Liver (tissue), 9 donors: Measurements from ENCODE around the gene TNS1. TPM values are rescaled to one million over a fixed set of nuclear protein-coding genes. Genes with fewer than 3 reads are reported as not detected.

ENCODE experiments used
- DNase-seq: peaks from one replicate; pipeline ENCODE4 v3.0.0-alpha.2; 2017; ENCODE audit warnings: low spot score
- H3K27ac ChIP-seq, 2 donors: one replicate each; pipeline ENCODE4 v1.7.0; 2013; ENCODE audit warnings: inconsistent platforms in 2 of 2, low read length in 2 of 2, control low read depth in 1 of 2, low read depth in 1 of 2, mild to moderate bottlenecking in 1 of 2
- H3K27me3 ChIP-seq, 4 donors: one replicate each; pipeline versions ENCODE4 v1.6.1 to v1.7.0; 2013; ENCODE audit warnings: low read length in 3 of 4, inconsistent platforms in 1 of 4, mild to moderate bottlenecking in 1 of 4, moderate library complexity in 1 of 4; ENCODE audit not compliant: control insufficient read depth in 4 of 4, insufficient read depth in 4 of 4
- H3K36me3 ChIP-seq, 4 donors: one replicate each; pipeline versions ENCODE4 v1.6.1 to v1.7.0; 2013; ENCODE audit warnings: low read length in 3 of 4, mild to moderate bottlenecking in 3 of 4, low read depth in 1 of 4, moderate library complexity in 1 of 4; ENCODE audit not compliant: control insufficient read depth in 4 of 4, insufficient read depth in 3 of 4
- H3K4me1 ChIP-seq, 4 donors: one replicate each; pipeline versions ENCODE4 v1.6.1 to v1.7.0; 2013; ENCODE audit warnings: low read length in 3 of 4, mild to moderate bottlenecking in 3 of 4, moderate library complexity in 1 of 4; ENCODE audit not compliant: control insufficient read depth in 4 of 4, insufficient read depth in 4 of 4
- H3K4me3 ChIP-seq, 3 donors: one replicate each; pipeline versions ENCODE4 v1.6.1 to v1.7.0; 2013; ENCODE audit warnings: low read length in 3 of 3, control low read depth in 1 of 3, low read depth in 1 of 3, mild to moderate bottlenecking in 1 of 3
- H3K9ac ChIP-seq, 2 donors: one replicate each; pipeline ENCODE4 v1.7.0; 2013; ENCODE audit warnings: low read length in 2 of 2, mild to moderate bottlenecking in 2 of 2, moderate library complexity in 2 of 2, control low read depth in 1 of 2, low read depth in 1 of 2
- H3K9me3 ChIP-seq, 4 donors: one replicate each; pipeline versions ENCODE4 v1.6.1 to v1.7.0; 2013; ENCODE audit warnings: low read length in 3 of 4; ENCODE audit not compliant: control insufficient read depth in 4 of 4
- ATF3 ChIP-seq: IDR thresholded peaks from 2 replicates; pipeline ENCODE4 v1.6.1; 2016; ENCODE audit warnings: antibody characterized with exemption
- EGR1 ChIP-seq, 2 donors: IDR thresholded peaks; 2 replicates each; pipeline ENCODE4 v1.6.1; 2016 to 2018; ENCODE audit warnings: antibody characterized with exemption in 2 of 2, low read depth in 2 of 2
- FOXA1 ChIP-seq: IDR thresholded peaks from 2 replicates; pipeline ENCODE4 v1.6.1; 2016; ENCODE audit warnings: antibody characterized with exemption
- FOXA2 ChIP-seq: IDR thresholded peaks from 2 replicates; pipeline ENCODE4 v1.6.1; 2016; ENCODE audit warnings: antibody characterized with exemption
- GABPA ChIP-seq, 2 donors: IDR thresholded peaks in 1 of 2; conservative IDR thresholded peaks in 1 of 2; 2 replicates each; pipeline ENCODE4 v1.6.1; 2016; ENCODE audit warnings: antibody characterized with exemption in 2 of 2, mild to moderate bottlenecking in 1 of 2, moderate library complexity in 1 of 2
- HNF4A ChIP-seq, 2 donors: conservative IDR thresholded peaks; 2 replicates each; pipeline ENCODE4 v1.6.1; 2016; ENCODE audit warnings: antibody characterized with exemption in 2 of 2, mild to moderate bottlenecking in 2 of 2
- HNF4G ChIP-seq: IDR thresholded peaks from 2 replicates; pipeline ENCODE4 v1.6.1; 2016; ENCODE audit warnings: antibody characterized with exemption
- MAX ChIP-seq: IDR thresholded peaks from 2 replicates; pipeline ENCODE4 v1.6.1; 2016; ENCODE audit warnings: antibody characterized with exemption
- NR2F2 ChIP-seq: IDR thresholded peaks from 2 replicates; pipeline ENCODE4 v1.6.1; 2016; ENCODE audit warnings: antibody characterized with exemption
- RAD21 ChIP-seq, 2 donors: IDR thresholded peaks; 2 replicates each; pipeline ENCODE4 v1.6.1; 2016; ENCODE audit warnings: antibody characterized with exemption in 2 of 2, mild to moderate bottlenecking in 2 of 2
- SP1 ChIP-seq: IDR thresholded peaks from 2 replicates; pipeline ENCODE4 v1.6.1; 2018; ENCODE audit warnings: antibody characterized with exemption, mild to moderate bottlenecking
- WGBS: extraction: QIAGEN DNeasy Blood & Tissue Kit; methylation state at CpG from one replicate; pipeline ENCODE4 v1.1.7; 2013; 5-methylcytosine and 5-hydroxymethylcytosine counted together
- polyA plus RNA-seq, 2 donors: library from polyadenylated mRNA; stranded (reverse) in 1 of 2; unstranded in 1 of 2; fragments of 200-250 nt in 1 of 2; fragments of >200 nt in 1 of 2; fragmentation: Nextera tagmentation in 1 of 2; extraction: Ambion mirVana in 1 of 2; gene quantifications; one replicate each; pipeline versions ENCODE4 v1.2.1 to v1.2.3, GENCODE V29; 2013 to 2015
- total RNA-seq, 2 donors: library from RNA; depleted of rRNA; stranded (reverse); fragments of >200 nt; gene quantifications; one replicate each; pipeline ENCODE4 v1.2.3, GENCODE V29; 2014
- donor health status: healthy.
- donor health status: healthy.
- donor health status: healthy.
- donor health status: healthy.
- donor health status: healthy.

TNS1 gene
- total and polyA plus RNA-seq, 4 donors = 16.3 to 128 (median 57.3) TPM

GRCh38 chr2:217820904-217821303, 181.9 kb downstream of the TNS1 start:
- H3K4me1 ChIP-seq = peaks cover 0 to 22% (median 21%) of the 10 kb centered on the region in 4 donors
- no peak overlapping the region for H3K27ac ChIP-seq

GRCh38 chr2:217820091-217820819, 182.5 kb downstream of the TNS1 start:
- Histone ChIP-seq H3K4me1 (peaks cover 0 to 28% (median 27%) of the 10 kb centered on the region in 4 donors), H3K36me3 (peaks cover 14 to 76% (median 45%) of the 10 kb centered on the region in 4 donors), H3K4me3 (no peak overlapping the region), H3K9me3 (no peaks in the 10 kb centered on the region), H3K27me3 (no peaks in the 10 kb centered on the region), H3K27ac (peak overlapping the region in 1 of 2 donors; percentile 40), H3K9ac (no peak overlapping the region)
- WGBS = 81% methylated on average over 7 of the region's 7 CpGs
- no peak for DNase-seq
- no peak for TF ChIP-seq MAX
- TF ChIP-seq RAD21 (IDR thresholded peaks at IDR 0.05) = no peak
- TF ChIP-seq NR2F2 = peak; percentile 27

More at GRCh38 chr2:217820904-217821303, 181.9 kb downstream of the TNS1 start:
- TF ChIP-seq MAX (no peak), FOXA1 (no peak), FOXA2 (no peak), GABPA (IDR thresholded peaks at IDR 0.05 in 1 of 2, conservative IDR thresholded peaks at IDR 0.05 in 1 of 2) (no peak), HNF4A (conservative IDR thresholded peaks at IDR 0.05) (no peak), SP1 (no peak), ATF3 (no peak), HNF4G (no peak)
- H3K9ac ChIP-seq = no peak overlapping the region
- peaks cover 12 to 76% (median 41%) of the 10 kb centered on the region in 4 donors for H3K36me3 ChIP-seq
- no peaks in the 10 kb centered on the region for H3K9me3 ChIP-seq
- H3K4me3 ChIP-seq = no peak overlapping the region
- 96% methylated on average over 4 of the region's 4 CpGs for WGBS
- no peak for DNase-seq
- no peaks in the 10 kb centered on the region for H3K27me3 ChIP-seq

- WGBS = 91% methylated on average over 19 of the region's 19 CpGs
- Histone ChIP-seq H3K27me3 (no peaks in the 10 kb centered on the region), H3K9me3 (no peaks in the 10 kb centered on the region), H3K36me3 (peaks cover 13 to 82% (median 49%) of the 10 kb centered on the region in 4 donors), H3K4me1 (peaks cover 0 to 44% (median 39%) of the 10 kb centered on the region in 4 donors), H3K9ac (no peak overlapping the region), H3K4me3 (no peak overlapping the region), H3K27ac (no peak overlapping the region)
- DNase-seq = no peak
- TF ChIP-seq GABPA (IDR thresholded peaks at IDR 0.05 in 1 of 2, conservative IDR thresholded peaks at IDR 0.05 in 1 of 2) (no peak), NR2F2 (no peak), EGR1 (IDR thresholded peaks at IDR 0.05; ENCODE audit: low read depth in 2 of 2) (no peak), RAD21 (IDR thresholded peaks at IDR 0.05) (no peak)
Measured at GRCh38 chr2:217818293-217818850, 184.4 kb downstream of the TNS1 start.
